Measurements from ENCODE around the gene TP73.

The TP73 gene

DNA sequence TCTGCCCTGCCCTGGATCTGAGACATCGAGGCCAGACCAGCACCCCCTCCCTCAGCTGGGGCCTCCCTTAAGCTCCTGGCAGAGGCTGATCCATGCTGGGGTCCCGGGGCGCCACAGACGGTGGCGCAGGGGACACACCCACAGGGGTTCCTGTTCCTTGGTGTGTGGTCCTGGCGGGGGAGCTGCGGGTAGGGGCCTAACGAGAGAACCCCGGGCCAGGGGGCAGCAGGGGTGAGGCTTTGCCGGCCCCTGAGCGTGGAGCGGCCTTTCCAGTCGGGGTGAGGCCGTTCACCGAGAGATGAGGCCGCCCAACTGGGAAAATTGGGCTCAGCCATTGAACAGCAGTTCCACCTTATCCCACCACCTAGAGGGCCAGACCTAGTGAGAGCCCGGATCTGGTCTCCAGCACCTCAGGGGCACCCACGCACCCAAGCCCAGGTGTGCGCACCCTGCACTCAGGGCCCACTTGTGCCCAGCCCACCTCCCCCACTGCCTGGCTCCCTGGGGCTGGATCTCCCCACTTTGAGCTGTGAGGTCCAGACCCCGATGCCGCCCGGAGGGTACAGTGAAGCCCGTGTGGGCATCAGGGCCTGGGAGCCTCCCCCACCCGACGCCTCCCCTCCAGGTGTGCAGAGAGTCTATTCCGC is 54.5 kb downstream of the TP73 start:
- no peak for DNase-seq (ENCODE audit: low read depth, low spot score)

GRCh38 chr1:3707298-3707938 is 55.1 kb downstream of the TP73 start:
- DNase-seq (ENCODE audit: low read depth, low spot score) = no peak

DNA sequence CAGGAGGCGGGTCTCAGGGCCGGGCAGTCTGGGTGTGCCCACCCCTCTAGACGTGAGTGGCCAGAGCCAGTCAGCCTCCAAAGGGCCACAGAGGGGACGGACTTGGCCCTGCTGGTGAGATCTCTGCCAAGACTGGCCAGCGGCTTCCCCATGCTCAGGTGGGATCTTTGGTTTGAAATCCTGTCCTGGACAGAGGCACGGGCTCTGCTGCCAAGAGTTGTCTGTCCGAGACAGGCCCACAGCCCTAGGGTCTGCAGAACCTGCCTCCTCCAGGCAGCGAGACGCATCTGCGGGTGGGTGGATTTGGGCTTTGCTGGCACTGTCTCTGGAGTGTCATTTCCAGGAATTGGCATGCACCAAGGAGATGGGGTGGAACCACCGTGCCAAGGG is 55.6 kb downstream of the TP73 start:
- no peak for DNase-seq (ENCODE audit: low read depth, low spot score)

GRCh38 chr1:3708791-3709190 is 56.5 kb downstream of the TP73 start:
- DNase-seq (ENCODE audit: low read depth, low spot score) = no peak

DNA sequence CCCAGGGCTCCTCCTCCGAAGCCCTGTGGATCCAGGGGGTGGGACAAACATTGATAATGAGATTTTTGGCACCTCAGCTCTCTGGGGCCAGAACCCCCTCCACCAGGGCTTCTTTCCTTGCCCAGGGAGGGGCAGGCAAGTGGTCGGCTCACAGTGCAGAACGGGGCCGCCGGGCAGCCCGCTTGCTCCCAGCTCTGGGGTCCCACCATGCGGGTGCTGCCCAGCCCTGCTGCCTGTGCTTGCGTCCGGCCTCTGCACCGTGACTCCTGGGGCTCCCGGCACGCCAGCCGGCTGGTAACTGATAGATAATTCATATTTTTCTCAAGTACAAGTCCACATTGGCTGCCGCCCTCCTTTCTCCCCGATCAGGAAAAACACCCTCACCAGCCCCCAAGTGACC is 57.9 kb downstream of the TP73 start:
- DNase-seq (ENCODE audit: low read depth, low spot score) = no peak

- DNase-seq (ENCODE audit: low read depth, low spot score) = no peak
These were observed 59.1 kb downstream of the TP73 start for GRCh38 chr1:3711381-3711779.

GRCh38 chr1:3711780-3712451 is 59.6 kb downstream of the TP73 start:
- no peak for DNase-seq (ENCODE audit: low read depth, low spot score)

- DNase-seq (ENCODE audit: low read depth, low spot score) = no peak
These were observed 60.5 kb downstream of the TP73 start for GRCh38 chr1:3712573-3713535.

DNA sequence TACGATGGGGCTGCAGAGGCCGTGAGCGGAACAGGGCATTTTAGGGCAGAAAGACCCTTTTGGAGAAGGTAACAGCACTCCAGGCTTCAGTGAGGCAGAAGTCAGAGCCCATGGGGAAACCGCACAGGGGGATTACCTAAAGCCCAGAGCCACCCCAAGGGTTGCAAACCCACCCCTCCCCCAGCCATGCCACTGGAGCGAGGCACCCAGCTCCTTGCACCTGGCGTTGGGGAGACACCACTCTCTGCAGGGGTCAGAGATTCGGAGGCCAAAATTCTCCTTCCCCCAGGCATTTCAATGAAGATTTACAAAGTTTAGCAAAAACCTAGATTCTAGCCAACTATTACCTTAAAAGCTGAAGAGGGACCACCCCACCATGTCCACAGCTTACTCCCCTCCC is 61.5 kb downstream of the TP73 start:
- no peak for DNase-seq (ENCODE audit: low read depth, low spot score)

- DNase-seq (ENCODE audit: low read depth, low spot score) = no peak
These were observed 62.0 kb downstream of the TP73 start for GRCh38 chr1:3714284-3714741.

DNA sequence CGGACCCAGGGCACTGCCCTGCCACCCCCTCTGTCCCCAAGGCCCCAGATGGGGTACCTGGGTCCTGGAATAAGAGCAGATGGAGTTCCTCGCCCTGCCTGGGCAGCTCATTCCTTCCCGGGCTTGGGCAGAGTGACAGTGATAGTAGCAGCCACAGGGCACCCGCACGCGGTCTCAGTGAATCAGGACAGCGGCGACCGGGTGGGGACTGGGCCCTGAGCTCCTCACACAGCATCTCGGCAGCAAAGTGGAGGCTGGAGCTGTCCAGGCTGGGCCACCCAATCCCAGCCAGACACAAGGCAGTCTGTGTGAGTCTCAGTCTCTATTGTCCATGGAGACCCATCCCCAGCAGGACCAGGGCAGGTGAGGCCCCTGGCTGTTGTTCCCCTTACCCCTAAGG is 62.5 kb downstream of the TP73 start:
- DNase-seq (ENCODE audit: low read depth, low spot score) = no peak

- DNase-seq (ENCODE audit: low read depth, low spot score) = no peak
These were observed 64.0 kb downstream of the TP73 start for GRCh38 chr1:3716351-3716750.

DNA sequence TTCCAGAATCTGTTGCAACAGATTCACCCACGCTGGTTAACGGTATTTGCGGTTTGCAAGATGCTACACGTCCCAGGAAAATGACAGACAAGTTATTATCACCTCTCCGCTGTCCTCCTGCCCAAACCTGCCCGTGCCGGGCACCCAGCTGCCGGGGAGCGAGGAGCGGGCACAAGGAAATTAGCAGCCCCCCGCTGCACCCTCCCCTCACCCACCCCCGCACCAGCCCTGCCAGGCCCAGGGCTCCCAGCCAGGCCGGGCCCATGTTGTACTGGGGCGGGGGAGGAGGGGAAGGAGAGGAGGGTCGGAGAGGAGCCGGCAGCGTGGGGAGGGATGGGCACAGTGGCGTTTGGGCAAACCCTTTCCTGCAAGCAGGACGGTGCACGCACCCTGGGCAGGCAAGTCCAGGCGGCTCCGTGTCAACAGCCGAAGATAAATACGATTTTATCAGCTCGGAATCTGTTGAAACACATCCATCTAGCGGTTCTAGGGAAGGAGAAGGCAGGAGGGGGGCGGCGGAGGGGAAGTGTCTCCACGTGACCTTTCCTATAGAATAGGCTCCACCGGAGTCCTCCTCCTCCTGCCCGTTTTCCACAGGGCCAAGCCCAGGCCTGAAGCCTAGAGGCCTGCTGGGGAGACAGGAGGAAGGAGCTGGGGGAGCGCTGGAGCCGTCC is 64.9 kb downstream of the TP73 start:
- no peak for DNase-seq (ENCODE audit: low read depth, low spot score)

DNA sequence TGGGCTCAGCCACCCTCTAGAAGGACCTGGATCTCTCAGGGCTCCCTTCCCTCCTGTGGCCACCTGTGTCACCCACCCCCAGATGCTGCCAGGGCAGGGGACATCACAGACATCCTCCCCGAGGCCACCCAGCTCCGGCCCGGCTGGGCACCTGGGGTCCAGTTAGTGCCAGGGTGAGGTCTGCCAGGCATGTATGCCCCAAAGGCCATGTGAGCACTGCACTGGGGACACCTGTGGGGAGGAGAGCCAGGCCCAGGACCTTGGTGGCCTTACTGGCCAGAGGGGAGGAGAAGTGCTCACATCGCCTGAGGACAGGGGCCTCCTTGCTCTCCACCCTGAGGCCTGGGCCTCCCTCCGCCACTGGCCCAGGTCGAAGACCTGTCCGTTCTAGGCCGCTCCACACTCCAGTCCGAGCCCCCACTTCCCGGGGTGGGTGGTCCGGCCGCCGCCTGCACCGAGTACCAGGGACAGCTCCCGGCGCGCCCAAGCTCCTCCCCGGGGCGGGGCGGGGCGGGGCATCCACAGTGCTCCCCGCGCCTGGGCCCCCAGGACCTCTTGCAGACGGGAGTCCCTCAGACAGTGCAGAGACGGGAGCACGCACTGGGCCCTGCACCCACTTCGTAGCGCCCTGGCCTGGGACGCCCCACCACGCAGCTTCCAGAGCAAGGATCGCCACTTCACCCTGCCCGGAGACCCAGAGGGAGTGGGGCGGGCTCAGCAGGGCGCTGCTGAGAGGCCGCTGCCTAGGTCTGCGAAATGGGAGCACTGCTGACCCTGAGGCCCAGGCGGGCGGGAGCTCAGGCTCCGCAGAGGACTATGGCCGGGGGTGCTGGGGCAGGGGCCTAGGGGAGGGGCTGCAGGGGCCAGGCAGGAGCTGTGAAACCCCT is 65.6 kb downstream of the TP73 start:
- no peak for DNase-seq (ENCODE audit: low read depth, low spot score)

- no peak for DNase-seq (ENCODE audit: low read depth, low spot score)
These were observed 66.4 kb downstream of the TP73 start for GRCh38 chr1:3718764-3719163.

- no peak for DNase-seq (ENCODE audit: low read depth, low spot score)
These were observed 69.7 kb downstream of the TP73 start for GRCh38 chr1:3721955-3722465.

GRCh38 chr1:3722846-3723245 is 70.5 kb downstream of the TP73 start:
- no peak for DNase-seq (ENCODE audit: low read depth, low spot score)

GRCh38 chr1:3724416-3725030 is 72.2 kb downstream of the TP73 start:
- DNase-seq (ENCODE audit: low read depth, low spot score) = peak; percentile 66

GRCh38 chr1:3725366-3725765 is 73.0 kb downstream of the TP73 start:
- no peak for DNase-seq (ENCODE audit: low read depth, low spot score)
